HCT116 (cell line): ENCODE data around the gene DNAH9.

ENCODE experiments used
- CEBPB ChIP-seq: IDR thresholded peaks from 2 replicates; pipeline ENCODE4 v1.6.1; 2012; ENCODE audit warnings: low read depth
- POLR2A ChIP-seq: IDR thresholded peaks from 2 replicates; pipeline ENCODE4 v1.7.0; 2011; ENCODE audit warnings: borderline replicate concordance; ENCODE audit not compliant: insufficient read depth, insufficient read length; ENCODE audit errors: extremely low read depth

DNA sequence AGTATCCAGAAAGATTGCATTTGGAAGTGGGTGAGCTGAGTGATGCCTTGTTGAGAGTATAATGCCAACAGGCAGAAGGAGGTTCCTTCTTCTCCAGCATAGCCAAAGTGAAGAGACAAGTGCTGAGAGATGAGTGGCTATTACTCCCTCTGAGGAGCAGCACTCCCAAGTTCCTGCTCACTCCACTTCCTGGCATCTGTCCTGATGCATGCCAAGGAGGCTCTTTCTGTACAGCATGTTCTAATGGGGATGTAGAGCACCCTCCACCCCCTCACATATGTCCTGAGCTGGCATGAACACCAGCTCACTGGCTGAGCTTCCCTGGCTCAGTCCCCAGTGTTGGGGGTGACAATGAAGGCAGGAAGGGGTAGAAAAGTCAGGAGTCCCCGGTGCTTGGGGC lies 44.2 kb upstream of the DNAH9 start:
- TF ChIP-seq POLR2A (no peak), CEBPB (no peak)
